ENCODE measurements around the gene MVB12B. TPM values are rescaled to one million over a fixed set of nuclear protein-coding genes. Genes with fewer than 3 reads are reported as not detected.

Gene MVB12B
- total RNA-seq, 1 experiment from 2014 or later, result 5.7 TPM

- Mint-ChIP-seq H3K36me3 (no peaks in the 10 kb centered on the region), H3K4me3 (no peak overlapping the region), H3K4me1 (peaks cover 38% of the 10 kb centered on the region), H3K9me3 (no peaks in the 10 kb centered on the region), H3K27me3 (ENCODE audit: low read depth) (peaks cover 20% of the 10 kb centered on the region), H3K27ac (no peak overlapping the region)
- TF ChIP-seq ZNF121 (CRISPR knock-in tag; IDR thresholded peaks at IDR 0.05), result no peak
- CTCF ChIA-PET, result interaction anchor here (0.6 to 17.5 kb wide), 3 partner anchors 35 to 354 kb away, joined by 3 to 296 read pairs (median 4); no protein-coding TSS in a partner anchor
- ATAC-seq, result no peak
- POLR2A ChIA-PET, result interaction anchor here (0.6 kb wide), 1 partner anchor 35 kb away, joined by 9 read pairs; no protein-coding TSS in a partner anchor
- no peak for DNase-seq (ENCODE audit: low spot score)
These were observed 193.8 kb downstream of the MVB12B start for GRCh38 chr9:126520453-126520852.

GRCh38 chr9:126521089-126521488, 194.5 kb downstream of the MVB12B start:
- no peak for ATAC-seq
- no peak overlapping the region for H3K27ac Mint-ChIP-seq
- H3K4me1 Mint-ChIP-seq, result peaks cover 38% of the 10 kb centered on the region
- H3K4me3 Mint-ChIP-seq, result no peak overlapping the region
- no peaks in the 10 kb centered on the region for H3K9me3 Mint-ChIP-seq
- H3K27me3 Mint-ChIP-seq (ENCODE audit: low read depth), result peaks cover 15% of the 10 kb centered on the region
- DNase-seq (ENCODE audit: low spot score), result no peak
- CTCF ChIA-PET, result interaction anchor here (0.6 to 17.5 kb wide), 6 partner anchors 11 to 353 kb away, joined by 3 to 296 read pairs (median 4); no protein-coding TSS in a partner anchor
- POLR2A ChIA-PET, result interaction anchor here (0.6 to 0.7 kb wide), 2 partner anchors 21 to 34 kb away, joined by 6 to 9 read pairs; no protein-coding TSS in a partner anchor
- no peaks in the 10 kb centered on the region for H3K36me3 Mint-ChIP-seq
- TF ChIP-seq NR1H2 (CRISPR knock-in tag; IDR thresholded peaks at IDR 0.05) (no peak), HMGXB4 (CRISPR knock-in tag; IDR thresholded peaks at IDR 0.05) (no peak), USF1 (CRISPR knock-in tag; IDR thresholded peaks at IDR 0.05) (no peak), CREM (CRISPR knock-in tag; IDR thresholded peaks at IDR 0.05) (no peak), SOX15 (CRISPR knock-in tag; IDR thresholded peaks at IDR 0.05) (no peak), RELA (CRISPR knock-in tag; IDR thresholded peaks at IDR 0.05; ENCODE audit: borderline replicate concordance) (no peak), E2F5 (CRISPR knock-in tag; IDR thresholded peaks at IDR 0.05) (no peak), PREB (CRISPR knock-in tag; IDR thresholded peaks at IDR 0.05; ENCODE audit: borderline replicate concordance) (no peak), MLX (CRISPR knock-in tag; IDR thresholded peaks at IDR 0.05) (no peak), ZNF219 (CRISPR knock-in tag; IDR thresholded peaks at IDR 0.05; ENCODE audit: borderline replicate concordance) (no peak), ZNF425 (CRISPR knock-in tag; conservative IDR thresholded peaks at IDR 0.05) (no peak), ATF3 (CRISPR knock-in tag; conservative IDR thresholded peaks at IDR 0.05) (no peak), SP1 (CRISPR knock-in tag; conservative IDR thresholded peaks at IDR 0.05) (no peak), ARID4B (CRISPR knock-in tag; IDR thresholded peaks at IDR 0.05; ENCODE audit: borderline replicate concordance) (no peak), MAX (CRISPR knock-in tag; IDR thresholded peaks at IDR 0.05) (no peak), AFF4 (CRISPR knock-in tag; IDR thresholded peaks at IDR 0.05; ENCODE audit: borderline replicate concordance) (no peak)

All from WTC11 (cell line).